Tibial nerve (tissue), 4 donors: ENCODE measurements around the gene CORO2A. TPM values are rescaled to one million over a fixed set of nuclear protein-coding genes. Genes with fewer than 3 reads are reported as not detected.
"Not testable (repeated sequence)": the region's sequence is repeated elsewhere in the genome, so short reads cannot be mapped to it uniquely, and the experiment has no call there.

ENCODE experiments used
- DNase-seq, 2 donors: peaks; one replicate each; pipeline ENCODE4 v3.0.0-alpha.2; 2019; ENCODE audit warnings: low spot score in 2 of 2
- H3K27ac ChIP-seq, 4 donors: fragments of 200-600 bp; sonication (generic) in 3 of 4; one replicate each; pipeline ENCODE4 v1.5.1; 2017 to 2019; ENCODE audit warnings: mild to moderate bottlenecking in 1 of 4
- H3K27me3 ChIP-seq, 2 donors: fragments of 200-600 bp; sonication (generic) in 1 of 2; one replicate each; pipeline versions ENCODE4 v1.5.1 to v1.6.0; 2017 to 2019
- H3K36me3 ChIP-seq, 3 donors: fragments of 200-600 bp; sonication (generic); one replicate each; pipeline ENCODE4 v1.5.1; 2018 to 2019
- H3K4me1 ChIP-seq, 4 donors: fragments of 200-600 bp; sonication (generic) in 3 of 4; one replicate each; pipeline ENCODE4 v1.5.1; 2017 to 2019
- H3K4me3 ChIP-seq, 4 donors: fragments of 200-600 bp; sonication (generic) in 3 of 4; one replicate each; pipeline ENCODE4 v1.5.1; 2017 to 2019; ENCODE audit warnings: mild to moderate bottlenecking in 1 of 4, moderate library complexity in 1 of 4
- H3K9me3 ChIP-seq, 4 donors: fragments of 200-600 bp; sonication (generic) in 3 of 4; one replicate each; pipeline ENCODE4 v1.5.1; 2017 to 2019
- EP300 ChIP-seq, 2 donors: sonication (generic); formaldehyde crosslinking; IDR thresholded peaks; one replicate each; pipeline ENCODE4 v1.6.1; 2017; ENCODE audit warnings: antibody characterized with exemption in 2 of 2, mild to moderate bottlenecking in 1 of 2
- POLR2A ChIP-seq, 2 donors: fragments of 450-650 bp; IDR thresholded peaks; one replicate each; pipeline ENCODE4 v1.6.1; 2017; ENCODE audit warnings: antibody characterized with exemption in 2 of 2, mild to moderate bottlenecking in 2 of 2, moderate library complexity in 2 of 2
- WGBS, 2 donors: methylation state at CpG; one replicate each; pipeline ENCODE4 v1.1.5; 2018; 5-methylcytosine and 5-hydroxymethylcytosine counted together
- total RNA-seq, 4 donors: library from RNA; depleted of rRNA; stranded (reverse); fragments of >200 nt; gene quantifications; one replicate each; pipeline ENCODE4 v1.1.0, GENCODE V29; 2016
- TF ChIP-seq, protein P1 (sequence below), 5 experiments: fragments of 200-600 bp in 3 of 5; fragments of 450-650 bp in 2 of 5; sonication (generic) in 3 of 5; IDR thresholded peaks; one replicate each; pipeline ENCODE4 v1.5.1; 2016 to 2019; ENCODE audit warnings: antibody characterized with exemption in 5 of 5, mild to moderate bottlenecking in 3 of 5, moderate library complexity in 2 of 5

CORO2A gene
- total RNA-seq, 4 donors from 2014 or later = 1.9 to 3.3 (median 3.2) TPM

DNA sequence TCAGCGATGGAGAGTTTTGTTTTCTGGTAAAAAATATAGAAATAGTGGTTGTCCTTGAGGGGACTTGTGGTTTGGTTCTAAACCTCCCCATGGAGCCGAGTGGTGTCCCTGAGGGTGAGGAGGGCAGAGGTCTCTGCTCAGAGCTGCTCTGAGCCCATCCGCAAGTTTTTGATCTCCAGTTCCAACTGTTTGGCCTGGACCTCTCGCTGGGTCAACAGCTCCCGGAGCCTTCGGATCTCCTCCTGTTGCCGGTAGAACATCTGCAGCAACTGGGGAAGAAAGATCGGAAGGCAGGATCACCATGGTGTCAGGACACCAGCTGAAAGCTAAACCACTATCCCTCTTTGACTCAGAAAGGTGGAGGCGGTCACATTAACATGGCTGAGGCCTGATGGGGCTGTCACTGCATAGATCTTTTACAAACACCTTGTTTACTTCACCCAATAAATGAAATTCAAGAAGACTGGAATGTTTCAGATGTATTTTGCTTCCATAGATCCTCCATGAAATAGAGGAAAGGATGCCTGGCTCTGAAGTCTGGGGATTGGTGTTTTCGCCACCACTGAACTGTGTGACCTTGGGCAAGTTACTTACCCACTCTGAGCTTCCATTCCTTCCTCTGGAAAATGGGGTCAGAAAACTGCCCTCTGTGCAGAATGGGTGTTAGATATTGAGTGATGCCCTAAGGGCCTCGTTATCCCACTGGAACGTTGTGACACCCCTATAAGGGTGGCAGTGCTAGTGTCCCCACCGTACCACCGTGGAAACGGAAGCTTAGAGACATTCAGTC, 67.6 kb downstream of the CORO2A start:
- no peaks in the 10 kb centered on the region for H3K36me3 ChIP-seq
- WGBS, 2 donors = 77 to 83% methylated on average over 15 of the region's 15 CpGs
- TF ChIP-seq EP300 (IDR thresholded peaks at IDR 0.05) (no peak), POLR2A (IDR thresholded peaks at IDR 0.05) (no peak)
- TF ChIP-seq, protein P1, sequence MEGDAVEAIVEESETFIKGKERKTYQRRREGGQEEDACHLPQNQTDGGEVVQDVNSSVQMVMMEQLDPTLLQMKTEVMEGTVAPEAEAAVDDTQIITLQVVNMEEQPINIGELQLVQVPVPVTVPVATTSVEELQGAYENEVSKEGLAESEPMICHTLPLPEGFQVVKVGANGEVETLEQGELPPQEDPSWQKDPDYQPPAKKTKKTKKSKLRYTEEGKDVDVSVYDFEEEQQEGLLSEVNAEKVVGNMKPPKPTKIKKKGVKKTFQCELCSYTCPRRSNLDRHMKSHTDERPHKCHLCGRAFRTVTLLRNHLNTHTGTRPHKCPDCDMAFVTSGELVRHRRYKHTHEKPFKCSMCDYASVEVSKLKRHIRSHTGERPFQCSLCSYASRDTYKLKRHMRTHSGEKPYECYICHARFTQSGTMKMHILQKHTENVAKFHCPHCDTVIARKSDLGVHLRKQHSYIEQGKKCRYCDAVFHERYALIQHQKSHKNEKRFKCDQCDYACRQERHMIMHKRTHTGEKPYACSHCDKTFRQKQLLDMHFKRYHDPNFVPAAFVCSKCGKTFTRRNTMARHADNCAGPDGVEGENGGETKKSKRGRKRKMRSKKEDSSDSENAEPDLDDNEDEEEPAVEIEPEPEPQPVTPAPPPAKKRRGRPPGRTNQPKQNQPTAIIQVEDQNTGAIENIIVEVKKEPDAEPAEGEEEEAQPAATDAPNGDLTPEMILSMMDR (IDR thresholded peaks at IDR 0.05) = no peak
- H3K4me3 ChIP-seq = no peak overlapping the region
- peaks cover 0 to 11% (median 5%) of the 10 kb centered on the region in 4 donors for H3K4me1 ChIP-seq
- no peaks in the 10 kb centered on the region for H3K27me3 ChIP-seq
- no peak overlapping the region for H3K27ac ChIP-seq
- no peaks in the 10 kb centered on the region for H3K9me3 ChIP-seq
- DNase-seq = no peak

DNA sequence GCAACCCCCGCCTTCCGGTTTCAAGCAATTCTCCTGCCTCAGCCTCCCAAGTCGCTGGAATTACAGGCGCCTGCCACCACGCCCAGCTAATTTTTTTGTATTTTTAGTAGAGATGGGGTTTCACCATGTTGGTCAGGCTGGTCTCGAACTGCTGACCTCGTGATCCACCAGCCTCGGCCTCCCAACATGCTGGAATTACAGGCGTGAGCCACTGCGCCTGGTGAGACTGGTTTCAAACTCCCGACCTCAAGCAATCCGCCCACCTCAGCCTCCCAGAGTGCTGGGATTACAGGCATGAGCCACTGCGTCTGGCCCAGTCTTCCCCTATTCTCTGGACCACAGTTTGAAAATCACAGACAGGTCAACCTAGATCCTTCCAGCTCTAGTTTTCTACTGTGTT, 68.3 kb downstream of the CORO2A start:
- H3K4me3 ChIP-seq = not testable (repeated sequence)

DNA sequence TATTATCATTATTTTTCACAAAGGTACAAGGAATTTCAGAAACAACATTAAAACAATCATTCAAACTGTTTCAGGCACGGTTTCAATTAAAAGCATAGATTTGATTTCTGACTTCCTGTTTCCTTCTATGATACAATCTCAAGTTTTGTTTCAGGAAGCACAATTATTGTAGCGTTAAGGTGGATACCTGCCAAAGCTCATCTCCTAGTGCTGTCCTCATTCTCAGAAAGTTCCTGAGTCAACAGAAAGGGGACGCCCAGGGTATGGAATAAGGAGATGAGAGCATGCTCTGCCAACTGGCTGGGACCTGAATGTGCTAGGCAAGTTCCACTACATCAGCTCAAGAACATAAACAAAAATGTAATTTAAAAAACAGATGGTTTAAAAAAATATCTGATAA, 71.4 kb downstream of the CORO2A start:
- TF ChIP-seq EP300 (IDR thresholded peaks at IDR 0.05) (no peak), POLR2A (IDR thresholded peaks at IDR 0.05) (no peak)
- TF ChIP-seq, protein P1 (IDR thresholded peaks at IDR 0.05) = no peak
- 45 to 48% methylated on average over 3 of the region's 3 CpGs for WGBS, 2 donors

More for the DNA sequence above, 68.3 kb downstream of the CORO2A start:
- not testable (repeated sequence) for DNase-seq, H3K9me3 ChIP-seq, H3K36me3 ChIP-seq, H3K27ac ChIP-seq, H3K27me3 ChIP-seq
- peaks cover 0 to 18% (median 5%) of the 10 kb centered on the region in 4 donors for H3K4me1 ChIP-seq
- WGBS, 2 donors = 88 to 90% methylated on average over 13 of the region's 13 CpGs

DNA sequence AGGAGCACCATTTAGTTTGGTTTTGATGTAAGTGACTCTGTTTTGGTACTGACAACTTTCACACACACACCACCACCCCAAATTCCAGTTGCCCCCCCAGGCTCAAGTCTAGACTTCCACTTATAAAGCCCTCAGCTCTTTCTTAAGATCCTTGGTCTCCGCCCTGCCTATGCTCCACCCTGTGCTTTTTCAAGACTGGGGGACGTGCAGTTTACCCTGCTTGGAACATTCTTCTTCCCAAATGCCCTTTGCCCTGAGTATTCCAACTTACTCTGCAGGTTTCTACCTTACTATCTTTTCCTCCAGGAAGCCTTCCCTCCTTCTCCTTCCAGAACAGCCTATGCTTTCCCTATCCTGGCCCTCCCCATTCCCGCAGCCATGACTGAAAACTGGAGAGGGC, 72.0 kb downstream of the CORO2A start:
- no peak overlapping the region for H3K4me3 ChIP-seq
- DNase-seq = no peak
- H3K27me3 ChIP-seq = no peaks in the 10 kb centered on the region
- H3K4me1 ChIP-seq = peaks cover 0 to 26% (median 11%) of the 10 kb centered on the region in 4 donors
- peak overlapping the region in 3 of 4 donors; percentile 2 to 87 (median 34) for H3K27ac ChIP-seq
- 62 to 69% methylated on average over 3 of the region's 3 CpGs for WGBS, 2 donors
- H3K9me3 ChIP-seq = no peaks in the 10 kb centered on the region
- H3K36me3 ChIP-seq = no peaks in the 10 kb centered on the region
- TF ChIP-seq EP300 (IDR thresholded peaks at IDR 0.05) (no peak), POLR2A (IDR thresholded peaks at IDR 0.05) (no peak)
- TF ChIP-seq, protein P1 (IDR thresholded peaks at IDR 0.05) = no peak

More for the DNA sequence above, 71.4 kb downstream of the CORO2A start:
- Histone ChIP-seq H3K4me1 (peaks cover 0 to 26% (median 11%) of the 10 kb centered on the region in 4 donors), H3K4me3 (no peak overlapping the region), H3K36me3 (no peaks in the 10 kb centered on the region), H3K9me3 (no peaks in the 10 kb centered on the region), H3K27me3 (no peaks in the 10 kb centered on the region), H3K27ac (peak overlapping the region in 1 of 4 donors; percentile 87)
- DNase-seq = no peak

DNA sequence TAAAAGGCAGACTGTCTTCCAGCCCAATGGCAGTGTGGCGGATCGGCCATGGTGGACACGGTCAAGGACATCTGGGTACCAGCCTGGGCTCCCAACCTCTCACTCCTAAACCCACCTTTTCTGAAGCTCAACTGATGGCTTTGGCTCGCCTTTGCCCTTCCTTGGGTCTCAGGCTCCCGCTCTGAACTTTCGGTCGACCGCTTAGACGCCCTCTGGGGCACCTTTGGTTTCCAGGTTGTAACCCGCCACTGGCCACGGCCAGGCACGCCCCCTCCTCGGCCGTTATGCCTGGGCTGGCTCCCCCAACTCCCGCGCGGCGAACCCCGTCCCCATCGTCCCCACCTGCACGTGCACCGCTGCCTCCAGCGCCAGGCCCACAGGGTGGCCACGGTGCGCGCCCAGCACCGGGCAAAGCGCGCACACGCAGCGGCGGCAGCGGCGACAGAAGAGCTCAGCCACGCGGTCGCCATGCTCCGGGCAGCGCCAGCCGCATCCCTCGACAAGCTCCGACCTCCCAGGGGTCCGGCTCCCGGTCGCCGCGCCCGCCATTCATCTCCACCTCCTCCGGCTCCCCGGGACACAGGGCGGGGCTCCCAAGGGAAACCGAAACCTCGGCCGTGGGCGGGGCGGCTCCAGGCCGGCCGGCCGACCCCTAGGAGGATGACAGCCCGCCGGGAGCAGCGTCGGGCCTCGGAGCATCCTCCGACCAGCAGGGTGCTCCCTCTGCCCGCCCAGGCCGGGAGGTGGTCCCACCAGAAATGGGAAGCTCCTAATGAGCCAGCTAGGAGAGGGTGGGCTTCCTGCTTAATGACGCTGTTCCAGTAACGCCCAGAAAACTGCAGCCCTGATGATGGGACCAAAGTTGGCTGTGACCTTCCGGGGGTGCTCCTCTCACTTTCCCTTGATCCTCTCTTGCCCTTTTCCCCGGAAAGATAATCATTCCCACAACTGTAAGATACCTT, 73.5 kb downstream of the CORO2A start, which contains the start of gene TRIM14:
Gene TRIM14, minus strand, starts transcription at position 583 of the 962 bp plus-strand sequence. Its CDS starts 34 bp downstream, at position 549.
- Histone ChIP-seq H3K4me1 (peaks cover 0 to 26% (median 11%) of the 10 kb centered on the region in 4 donors), H3K27ac (peak within 1 kb of the TSS in 3 of 4 donors; percentile 72 to 87 (median 82)), H3K9me3 (no peaks in the 10 kb centered on the region), H3K27me3 (no peaks in the 10 kb centered on the region), H3K4me3 (peak within 1 kb of the TSS; percentile 49 to 75 (median 72)), H3K36me3 (no peaks in the 10 kb centered on the region)
- 11 to 12% methylated on average over 44 to 61 of the region's 71 CpGs for WGBS, 2 donors
- no peak for TF ChIP-seq EP300 (IDR thresholded peaks at IDR 0.05)
- TF ChIP-seq, protein P1 (IDR thresholded peaks at IDR 0.05) = no peak
- no peak for TF ChIP-seq POLR2A (IDR thresholded peaks at IDR 0.05)
- DNase-seq = peak in 1 of 2 donors; percentile 22
